Stimulated activated CD4-positive, alpha-beta T cell treated with anti-CD3 and anti-CD28 coated beads, Interleukin-12 subunit alpha, Interleukin-12 subunit beta, amount 100 ng/mL, for 48 hours (primary cell): Measurements from ENCODE around the gene EFCAB7.

Experiments used
- DNase-seq, 3 donors: peaks; one replicate each; pipeline ENCODE4 v3.0.0-alpha.2; 2020; ENCODE audit warnings: low read depth in 2 of 3, low spot score in 1 of 3

Gene EFCAB7

GRCh38 chr1:63601912-63602311 lies 78.6 kb downstream of the EFCAB7 start:
- no peak for DNase-seq

DNA sequence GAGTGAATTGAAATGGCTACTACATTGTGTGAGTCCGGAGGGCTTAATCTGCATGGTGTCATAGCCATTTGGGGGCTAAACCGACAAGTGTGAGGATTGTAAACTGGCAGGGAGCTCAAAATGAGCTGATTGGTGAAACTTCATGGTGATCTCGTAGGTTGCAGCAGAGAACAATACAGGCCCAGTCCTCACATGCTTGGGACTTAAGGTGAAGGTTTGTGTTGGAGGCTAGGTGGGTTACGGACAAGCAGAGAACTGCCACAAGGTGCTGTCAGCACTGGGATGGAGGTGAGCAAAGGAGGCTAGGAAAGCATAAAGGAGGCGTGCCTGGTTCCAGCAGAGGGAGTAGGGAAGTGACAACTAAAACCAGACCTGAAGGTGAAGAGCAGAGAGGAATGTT lies 79.3 kb downstream of the EFCAB7 start:
- no peak for DNase-seq

GRCh38 chr1:63603810-63604209 lies 80.5 kb downstream of the EFCAB7 start:
- no peak for DNase-seq

- DNase-seq, result no peak
These were observed 84.0 kb downstream of the EFCAB7 start for GRCh38 chr1:63607322-63607721.

- DNase-seq, result no peak
These were observed 87.9 kb downstream of the EFCAB7 start for GRCh38 chr1:63611231-63611630.

GRCh38 chr1:63612564-63612963 lies 89.2 kb downstream of the EFCAB7 start:
- DNase-seq, result no peak

- DNase-seq, result no peak
These were observed 89.6 kb downstream of the EFCAB7 start for GRCh38 chr1:63612971-63613370.

DNA sequence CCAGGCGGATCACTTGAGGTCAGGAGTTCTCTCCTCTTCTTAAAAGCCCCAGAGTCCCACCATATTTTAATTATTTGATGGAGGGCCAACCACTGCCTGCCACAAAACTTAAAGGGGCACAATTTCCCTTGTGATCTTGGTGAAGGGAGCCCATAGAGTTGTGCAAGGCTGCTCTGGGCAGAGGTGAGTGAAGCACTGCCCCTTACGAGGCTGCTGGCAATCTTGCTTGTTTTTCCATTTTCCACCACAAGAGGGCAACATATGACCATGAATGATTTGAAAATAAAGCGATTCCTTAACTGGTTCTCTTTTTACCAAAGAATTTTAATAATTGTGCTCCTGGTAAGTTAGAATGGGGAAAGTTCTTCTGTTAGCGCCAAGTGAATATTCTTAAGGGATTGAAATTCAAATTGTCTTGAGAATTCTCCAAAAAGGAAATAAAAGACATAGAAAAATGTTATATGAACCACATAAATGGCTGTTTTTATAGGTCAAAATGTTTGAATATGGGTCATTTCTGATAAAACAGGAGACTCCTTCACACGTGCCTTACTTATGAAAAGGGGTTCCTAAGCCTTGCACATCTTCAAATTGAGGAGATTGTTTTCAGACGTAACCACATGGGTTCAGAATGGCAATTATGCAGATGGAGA lies 92.6 kb downstream of the EFCAB7 start:
- peak in 2 of 3 donors; percentile 26 to 86 for DNase-seq

DNA sequence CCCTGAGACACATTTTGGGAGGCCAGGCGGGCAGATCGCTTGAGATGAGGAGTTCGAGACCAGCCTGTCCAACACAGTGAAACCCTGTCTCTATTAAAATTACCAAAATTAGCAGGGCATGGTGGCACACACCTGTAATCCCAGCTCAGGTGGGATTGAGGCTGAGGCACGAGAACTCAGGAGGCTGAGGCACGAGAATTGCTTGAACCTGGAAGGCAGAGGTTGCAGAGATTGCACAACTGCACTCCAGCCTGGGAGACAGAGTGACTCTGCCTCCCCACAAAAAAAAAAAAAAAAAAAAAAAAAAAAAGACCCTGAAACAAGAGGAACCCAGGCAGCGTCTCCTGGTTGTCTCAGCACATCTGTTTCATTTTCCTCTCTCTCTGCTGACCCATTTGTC lies 94.1 kb downstream of the EFCAB7 start:
- DNase-seq, result no peak

GRCh38 chr1:63618011-63618410 lies 94.7 kb downstream of the EFCAB7 start:
- no peak for DNase-seq

GRCh38 chr1:63619558-63619957 lies 96.2 kb downstream of the EFCAB7 start:
- DNase-seq, result no peak

DNA sequence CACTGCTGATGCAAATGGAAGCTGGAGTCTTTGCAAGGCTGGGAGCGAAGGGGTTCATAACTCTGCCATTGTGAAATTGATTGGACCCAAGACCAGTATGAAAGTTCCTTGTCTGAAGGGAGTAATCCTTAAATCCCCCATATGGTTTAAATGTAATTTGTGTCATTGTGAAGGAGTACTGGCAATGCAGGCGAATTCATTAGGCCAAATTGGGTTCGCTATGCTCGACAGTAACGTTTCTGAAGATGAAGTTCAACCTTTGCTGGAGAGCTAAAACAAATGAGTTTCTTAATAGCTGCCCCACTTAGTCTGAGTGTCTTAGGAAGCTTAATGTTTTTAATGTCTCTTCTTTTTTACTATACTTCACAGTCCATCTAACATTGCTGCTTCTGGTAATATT lies 97.3 kb downstream of the EFCAB7 start:
- no peak for DNase-seq

- DNase-seq, result no peak
These were observed 97.8 kb downstream of the EFCAB7 start for GRCh38 chr1:63621075-63621474.

- no peak for DNase-seq
These were observed 98.4 kb downstream of the EFCAB7 start for GRCh38 chr1:63621698-63622097.
